ENCODE data around the gene OPCML.

The OPCML gene

DNA sequence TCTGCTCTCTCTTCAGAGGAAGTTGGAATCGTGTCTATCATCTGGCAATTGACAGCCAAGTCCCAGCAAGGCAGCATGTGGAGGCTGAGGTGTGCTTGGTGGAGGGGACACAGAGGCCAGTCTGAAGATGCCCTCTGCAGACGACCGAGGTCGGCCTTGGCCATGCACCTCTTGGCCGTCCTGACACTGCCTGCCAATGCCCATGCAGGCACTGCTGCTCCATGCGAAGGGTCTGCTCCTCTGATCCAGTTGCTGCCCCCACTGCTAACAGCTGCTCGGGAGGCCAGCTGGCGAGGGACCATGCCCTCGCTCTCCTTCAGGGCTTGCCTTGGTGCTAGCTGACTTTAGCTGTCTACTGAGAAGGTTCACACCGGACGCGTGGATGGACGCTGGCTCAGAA, 527.9 kb downstream of the OPCML start:
- TF ChIP-seq ZFX (IDR thresholded peaks at IDR 0.05; ENCODE audit: borderline replicate concordance) (no peak), CTCF (IDR thresholded peaks at IDR 0.05) (no peak)
- H3K27ac ChIP-seq: no peak overlapping the region

- TF ChIP-seq ZFX (IDR thresholded peaks at IDR 0.05; ENCODE audit: borderline replicate concordance) (no peak), CTCF (IDR thresholded peaks at IDR 0.05) (no peak)
- no peak overlapping the region for H3K27ac ChIP-seq
Observed at GRCh38 chr11:132999516-132999915, 532.8 kb downstream of the OPCML start.

DNA sequence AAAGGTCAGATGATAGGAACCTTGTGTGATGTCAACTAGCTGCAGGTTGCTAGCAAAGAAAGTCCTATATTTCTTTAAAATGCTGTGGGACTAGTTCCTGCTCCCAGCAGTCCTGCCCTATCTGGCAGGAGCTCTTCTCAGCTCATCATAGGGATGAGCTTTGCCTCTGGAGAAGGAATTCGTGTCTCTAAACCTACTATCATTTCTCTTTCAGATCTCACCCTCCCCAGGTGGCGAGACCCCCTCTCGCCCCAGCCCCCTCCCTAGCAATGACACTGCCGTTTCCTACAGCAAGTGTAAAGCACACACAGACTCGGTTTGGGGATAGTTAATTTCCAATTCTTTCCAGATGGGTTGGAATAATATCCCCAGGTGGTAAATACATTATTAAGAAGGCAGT, 533.3 kb downstream of the OPCML start:
- H3K27ac ChIP-seq: no peak overlapping the region
- TF ChIP-seq CTCF (IDR thresholded peaks at IDR 0.05): no peak
- TF ChIP-seq ZFX (IDR thresholded peaks at IDR 0.05; ENCODE audit: borderline replicate concordance): no peak

DNA sequence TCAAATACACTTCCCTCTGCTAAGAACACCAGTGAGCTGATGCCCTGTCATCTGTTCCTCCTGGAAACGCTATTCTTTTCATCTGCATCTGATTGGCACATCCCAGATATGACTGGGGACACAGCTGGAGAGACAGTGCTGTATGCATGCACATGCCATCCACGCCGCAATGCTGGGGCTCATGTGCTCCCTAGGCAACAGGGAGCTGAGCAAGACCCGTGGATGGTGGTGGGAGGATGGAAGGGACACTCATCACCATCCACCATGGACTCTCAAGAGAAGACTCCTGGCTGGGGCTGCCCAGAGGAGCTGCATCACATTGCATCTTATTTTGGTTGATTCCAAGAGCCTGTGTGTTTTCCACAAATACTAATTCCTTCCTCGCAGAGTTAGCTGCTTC, 534.9 kb downstream of the OPCML start:
- no peak overlapping the region for H3K27ac ChIP-seq
- TF ChIP-seq ZFX (IDR thresholded peaks at IDR 0.05; ENCODE audit: borderline replicate concordance) (no peak), CTCF (IDR thresholded peaks at IDR 0.05) (no peak)

- no peak for TF ChIP-seq CTCF (IDR thresholded peaks at IDR 0.05)
- no peak for TF ChIP-seq ZFX (IDR thresholded peaks at IDR 0.05; ENCODE audit: borderline replicate concordance)
- no peak overlapping the region for H3K27ac ChIP-seq
Observed at GRCh38 chr11:132994966-132995365, 537.3 kb downstream of the OPCML start.

GRCh38 chr11:132993991-132994502, 538.3 kb downstream of the OPCML start:
- H3K27ac ChIP-seq: no peak overlapping the region
- TF ChIP-seq CTCF (IDR thresholded peaks at IDR 0.05) (no peak), ZFX (IDR thresholded peaks at IDR 0.05; ENCODE audit: borderline replicate concordance) (no peak)

- TF ChIP-seq ZFX (IDR thresholded peaks at IDR 0.05; ENCODE audit: borderline replicate concordance): no peak
- peak; percentile 29 for TF ChIP-seq CTCF (IDR thresholded peaks at IDR 0.05)
- no peak overlapping the region for H3K27ac ChIP-seq
Observed at GRCh38 chr11:132992838-132993631, 539.3 kb downstream of the OPCML start.
